ENCODE measurements around the gene TP53I13. TPM values are rescaled to one million over a fixed set of nuclear protein-coding genes. Genes with fewer than 3 reads are reported as not detected.

Gene TP53I13
- total RNA-seq, 1 donor from 2014 or later, result 109 TPM

DNA sequence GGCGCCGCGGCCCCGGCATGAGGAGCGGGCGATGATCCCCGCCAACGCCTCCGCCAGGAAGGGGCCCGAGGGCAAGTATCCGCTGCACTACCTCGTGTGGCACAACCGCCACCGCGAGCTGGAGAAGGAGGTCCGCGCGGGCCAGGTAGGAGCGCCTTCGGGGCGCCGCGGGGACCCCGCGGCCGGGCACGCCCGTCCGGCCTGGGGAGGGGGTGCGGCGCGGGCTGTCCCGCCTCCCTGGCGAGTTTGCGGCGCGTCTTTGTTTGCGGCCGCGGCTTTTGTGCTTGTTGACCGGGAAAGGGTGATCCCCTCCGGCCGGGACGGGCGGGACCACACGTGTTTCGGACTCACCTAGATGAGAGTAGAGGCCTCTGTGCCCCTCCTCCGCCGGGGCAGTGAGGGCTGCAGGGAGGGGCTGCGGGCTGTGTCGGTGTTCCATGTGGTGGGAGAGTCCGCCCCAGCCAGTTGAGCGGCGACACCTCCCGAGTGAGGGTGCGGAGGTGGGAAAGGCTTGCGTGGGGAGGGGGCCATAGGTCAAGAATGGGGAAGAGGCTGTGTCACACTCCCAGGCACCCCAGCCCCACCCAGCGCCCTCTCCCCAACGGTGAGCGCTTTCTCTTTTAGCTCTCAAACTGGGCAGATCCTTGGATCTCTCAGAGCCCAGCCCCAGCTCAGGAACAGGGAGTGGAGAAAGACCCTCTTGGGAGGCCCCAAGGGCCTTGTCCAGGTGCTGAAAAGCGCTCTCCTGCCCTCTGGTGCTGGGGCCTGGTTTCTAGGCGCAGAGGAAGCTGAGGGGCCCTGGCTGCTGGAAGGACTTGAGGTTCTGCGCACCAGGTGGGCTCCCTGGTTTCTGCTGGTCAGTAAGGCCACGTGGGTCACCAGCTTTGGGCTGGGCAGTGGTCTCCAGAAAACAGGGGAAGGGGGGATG is 25.4 kb downstream of the TP53I13 start:
- no peak for DNase-seq (ENCODE audit: low spot score)

DNA sequence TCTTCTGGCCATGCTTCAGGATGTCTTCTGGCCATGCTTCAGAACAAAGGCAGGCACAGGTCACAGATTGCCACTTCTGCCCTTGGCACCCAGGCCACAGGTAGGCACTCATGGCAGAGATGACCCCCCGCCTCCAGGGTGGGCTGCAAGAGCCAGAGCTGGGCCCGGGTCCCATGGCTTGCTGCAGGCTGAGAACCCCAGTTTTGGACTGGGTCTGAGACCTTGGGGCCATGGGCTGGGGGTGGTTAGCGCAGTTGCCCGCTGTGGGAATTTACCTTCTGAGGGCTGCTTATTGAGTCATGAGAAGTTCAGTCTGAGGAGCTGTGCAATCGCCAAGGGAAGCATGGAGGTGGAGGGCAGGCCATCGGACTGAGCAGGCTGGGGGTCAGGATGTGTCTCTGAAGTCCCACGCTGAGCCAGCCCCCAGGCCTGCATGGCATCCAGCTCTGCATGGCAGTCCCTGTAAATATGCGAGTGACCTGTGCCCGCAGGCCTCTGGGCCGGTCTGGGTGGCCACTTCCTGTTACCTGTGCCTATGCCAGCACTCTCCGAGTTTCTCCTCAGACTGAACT is 26.1 kb downstream of the TP53I13 start:
- DNase-seq (ENCODE audit: low spot score), result no peak

DNA sequence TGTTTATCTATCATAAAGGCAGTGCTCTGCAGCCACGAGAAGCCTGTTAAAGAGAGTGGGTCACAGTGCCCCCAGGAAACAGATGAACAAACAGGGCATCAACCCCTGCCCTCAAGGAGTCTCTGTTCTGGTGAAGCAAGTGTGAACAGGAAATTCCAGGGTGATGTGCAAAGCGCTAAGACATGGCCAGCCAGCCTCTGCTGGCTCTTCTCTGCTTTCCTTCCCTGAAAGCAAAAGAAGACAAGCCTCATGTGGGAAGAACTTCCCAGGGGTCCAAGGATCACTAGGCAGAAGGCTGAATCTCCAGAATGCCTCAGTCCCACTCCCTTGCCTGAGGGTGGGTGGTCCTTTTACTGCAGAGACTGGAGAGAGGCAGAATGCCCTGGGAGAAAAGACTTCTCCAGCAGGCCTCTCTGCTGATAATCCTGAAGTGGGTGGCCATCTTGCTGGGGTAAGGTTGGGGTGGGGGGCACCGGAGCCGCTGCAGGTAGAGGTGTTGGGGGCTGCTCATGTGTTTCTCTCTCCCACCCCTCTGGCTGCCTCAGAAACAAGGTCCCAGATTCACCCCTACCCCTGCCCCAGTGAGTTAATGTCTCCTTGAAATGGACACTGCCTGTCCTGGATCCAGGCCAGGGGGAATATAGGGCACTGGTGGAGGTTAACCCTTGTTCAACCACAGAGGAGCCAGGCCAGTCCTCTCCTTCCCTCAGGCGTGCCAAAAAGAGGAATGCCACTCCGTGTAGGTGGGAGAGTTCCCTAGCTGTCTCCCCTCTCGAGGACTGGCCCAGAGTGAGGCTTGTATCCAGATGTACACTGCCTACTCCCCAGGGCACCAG is 26.8 kb downstream of the TP53I13 start:
- no peak for DNase-seq (ENCODE audit: low spot score)

DNA sequence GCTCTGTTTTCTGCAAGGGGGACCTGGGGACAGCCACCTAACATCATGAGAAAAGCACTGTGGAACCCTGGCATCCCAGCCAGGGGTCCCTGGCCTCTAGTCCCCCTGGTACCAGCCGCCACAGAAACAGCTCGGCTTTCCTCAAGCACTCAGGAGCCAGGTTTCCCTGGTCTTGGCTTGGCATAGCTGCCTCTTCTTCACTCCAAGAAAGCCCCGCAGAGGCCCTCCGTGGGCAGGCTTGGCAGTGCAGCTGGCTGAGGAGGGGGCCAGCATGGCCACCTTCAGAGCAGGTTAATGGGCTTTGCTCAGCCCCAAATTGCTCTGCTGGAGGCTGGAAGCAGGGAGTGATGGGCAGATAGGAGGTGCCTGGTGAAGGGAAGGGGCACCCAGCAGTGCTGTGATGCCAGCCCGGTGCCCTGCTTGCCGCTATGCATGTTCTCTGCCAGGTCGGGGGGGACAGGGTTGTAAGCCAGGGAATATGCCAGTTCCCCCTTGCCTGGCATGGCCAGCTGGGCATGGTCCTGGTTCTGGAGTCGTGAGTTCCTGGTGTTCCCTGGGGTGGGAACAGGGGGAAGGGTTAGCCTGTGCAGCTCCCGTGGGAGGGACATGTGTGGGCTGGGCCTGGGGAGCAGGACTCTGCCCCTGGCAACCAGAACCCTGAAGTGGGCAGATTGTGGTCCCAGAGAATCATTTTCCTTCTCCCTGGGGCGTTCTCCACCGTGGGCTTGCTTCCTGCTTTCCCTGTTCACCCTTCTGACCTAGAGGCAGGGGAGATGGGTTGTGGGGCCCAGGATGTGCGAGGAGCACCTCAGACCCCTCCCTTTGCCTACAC is 27.7 kb downstream of the TP53I13 start:
- DNase-seq (ENCODE audit: low spot score), result no peak

DNA sequence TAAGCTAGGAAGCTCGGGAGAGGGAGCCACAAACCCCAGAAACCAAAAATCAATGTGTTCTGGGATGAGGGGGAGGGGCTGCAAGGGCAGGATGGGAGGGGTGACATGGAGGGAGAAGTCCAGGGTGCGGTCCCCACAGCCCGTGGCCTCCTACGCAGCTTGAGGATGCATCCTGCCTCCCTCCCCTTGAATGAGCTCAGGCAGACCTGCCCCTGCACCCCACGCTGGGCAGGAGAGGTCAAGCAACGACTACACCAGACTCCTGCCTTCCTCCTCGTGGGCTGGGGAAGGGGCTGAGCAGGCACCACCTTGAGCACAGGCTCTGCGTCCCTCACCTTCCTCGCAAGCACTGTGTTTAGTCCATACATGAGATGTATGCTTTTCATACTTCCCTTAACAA is 28.3 kb downstream of the TP53I13 start:
- DNase-seq (ENCODE audit: low spot score), result no peak

DNA sequence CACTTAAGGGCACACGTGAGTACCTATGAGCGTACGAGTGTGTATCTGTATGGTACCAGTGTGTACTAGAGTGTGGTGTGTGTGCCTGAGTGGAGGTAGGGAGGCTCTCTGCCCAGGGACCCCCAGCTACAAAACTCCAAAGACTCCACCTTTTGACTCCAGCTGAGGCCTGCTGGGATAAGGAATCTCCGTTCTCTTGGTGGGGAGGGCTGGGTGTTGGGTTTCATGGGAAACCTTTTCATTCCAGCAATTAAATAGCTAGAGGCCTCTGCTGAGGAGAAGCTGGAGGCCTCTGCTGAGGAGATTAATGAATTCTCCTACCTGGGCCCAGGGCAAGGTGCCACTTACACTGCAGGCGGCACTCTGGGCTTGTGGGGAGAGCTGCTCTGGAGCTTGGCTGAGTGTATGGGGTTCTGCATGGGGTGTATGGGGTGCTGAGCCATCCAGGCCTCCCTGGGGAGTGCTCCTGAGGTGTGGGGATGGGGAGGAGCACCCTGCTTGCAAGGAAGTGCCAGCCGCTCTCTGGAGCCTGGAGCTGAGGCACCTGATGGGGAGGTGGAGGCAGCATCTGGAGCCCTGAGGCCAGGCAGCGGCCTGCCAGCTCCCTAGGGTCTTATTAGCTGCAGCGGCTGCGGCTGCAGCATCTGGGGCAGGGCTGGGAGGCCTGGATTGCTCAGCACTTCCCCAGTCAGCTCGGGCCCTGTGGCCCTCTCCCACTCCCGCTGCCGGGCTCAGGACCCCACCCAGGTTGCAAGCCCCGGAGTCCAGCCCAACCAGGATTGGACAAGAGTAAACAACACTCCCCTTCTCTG is 29.1 kb downstream of the TP53I13 start:
- no peak for DNase-seq (ENCODE audit: low spot score)

DNA sequence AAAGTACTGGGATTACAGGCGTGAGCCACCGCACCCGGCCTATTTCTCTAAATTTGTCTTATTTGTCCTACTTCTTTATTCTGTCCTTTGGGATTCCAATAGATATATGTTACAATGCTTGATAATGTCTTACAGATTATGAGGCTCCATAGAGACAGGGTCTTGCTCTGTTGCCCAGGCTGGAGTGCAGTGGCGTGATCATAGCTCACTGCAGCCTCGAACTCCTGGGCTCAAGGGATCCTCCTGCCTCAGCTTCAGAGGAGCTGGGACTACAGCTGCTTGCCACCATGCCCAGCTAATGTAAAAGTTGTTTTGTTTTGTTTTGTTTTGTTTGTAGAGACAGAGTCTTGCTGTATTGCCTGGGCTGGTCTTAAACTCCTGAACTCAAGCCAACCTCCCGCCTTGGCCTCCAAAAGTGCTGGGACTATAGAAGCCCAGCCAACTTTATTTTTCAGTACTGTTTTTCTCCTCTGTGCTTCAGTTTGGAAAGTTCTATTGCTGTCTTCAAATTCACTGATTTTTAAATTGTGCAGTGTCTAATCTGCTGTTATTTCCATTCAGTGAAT is 34.7 kb downstream of the TP53I13 start:
- no peak for DNase-seq (ENCODE audit: low spot score)

DNA sequence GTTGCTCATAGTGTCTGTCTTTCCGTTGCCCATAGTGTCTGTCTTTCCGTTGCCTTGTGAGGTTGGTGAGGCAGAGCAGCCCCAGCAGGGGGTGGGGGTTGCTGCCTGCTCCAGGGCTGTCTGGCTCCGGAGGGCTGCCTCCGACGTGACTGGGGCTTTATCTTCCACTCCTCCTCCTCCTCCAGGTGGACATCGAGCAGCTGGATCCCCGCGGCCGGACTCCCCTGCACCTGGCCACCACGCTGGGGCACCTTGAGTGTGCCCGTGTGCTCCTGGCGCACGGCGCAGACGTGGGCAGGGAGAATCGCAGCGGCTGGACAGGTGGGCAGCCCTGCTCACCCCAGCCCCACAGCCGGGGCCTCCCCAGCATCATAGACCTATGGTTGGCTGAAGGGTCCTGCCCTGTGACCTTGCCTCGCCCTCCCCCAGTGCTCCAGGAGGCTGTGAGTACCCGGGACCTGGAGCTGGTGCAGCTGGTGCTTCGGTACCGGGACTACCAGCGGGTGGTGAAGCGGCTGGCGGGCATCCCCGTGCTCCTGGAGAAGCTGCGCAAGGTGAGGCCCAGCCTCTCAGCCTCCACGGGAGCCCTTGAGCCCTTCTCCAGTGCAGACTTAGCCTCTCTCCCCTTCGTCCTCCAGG is 39.2 kb downstream of the TP53I13 start:
- no peak for DNase-seq (ENCODE audit: low spot score)

DNA sequence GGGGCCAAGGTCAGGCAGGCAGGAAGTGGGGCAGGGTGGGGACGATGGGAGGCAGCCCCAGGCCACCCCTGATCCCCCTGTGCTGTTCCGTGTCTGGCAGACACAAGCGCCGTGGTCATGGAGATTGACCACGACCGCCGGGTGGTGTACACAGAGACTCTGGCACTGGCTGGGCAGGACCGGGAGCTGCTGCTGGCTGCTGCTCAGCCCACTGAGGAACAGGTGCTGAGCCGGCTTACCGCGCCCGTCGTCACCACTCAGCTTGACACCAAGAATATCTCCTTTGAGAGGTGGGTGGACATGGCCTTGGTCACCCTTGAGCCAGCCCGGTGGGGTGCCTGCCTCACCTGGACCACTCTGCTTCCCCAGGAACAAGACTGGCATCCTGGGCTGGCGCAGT is 40.5 kb downstream of the TP53I13 start:
- DNase-seq (ENCODE audit: low spot score), result no peak

DNA sequence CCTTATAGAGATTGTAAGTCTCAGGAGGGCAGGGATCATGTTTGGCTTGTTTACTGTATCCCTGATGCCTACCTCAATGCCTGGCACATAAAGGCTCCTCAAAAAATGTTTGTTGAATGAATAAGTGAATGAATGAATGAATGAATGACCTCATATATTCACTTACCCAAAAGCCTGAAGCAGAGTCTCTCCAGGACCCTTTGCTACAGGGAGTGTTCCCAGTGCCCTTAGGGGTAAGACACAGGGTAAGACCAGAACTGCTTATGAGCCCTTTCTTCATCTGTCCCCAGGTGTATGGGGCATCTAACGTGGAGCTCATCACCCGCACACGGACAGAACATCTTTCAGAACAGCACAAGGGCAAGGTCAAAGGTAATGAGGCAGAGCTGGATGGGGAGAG is 41.9 kb downstream of the TP53I13 start:
- no peak for DNase-seq (ENCODE audit: low spot score)

DNA sequence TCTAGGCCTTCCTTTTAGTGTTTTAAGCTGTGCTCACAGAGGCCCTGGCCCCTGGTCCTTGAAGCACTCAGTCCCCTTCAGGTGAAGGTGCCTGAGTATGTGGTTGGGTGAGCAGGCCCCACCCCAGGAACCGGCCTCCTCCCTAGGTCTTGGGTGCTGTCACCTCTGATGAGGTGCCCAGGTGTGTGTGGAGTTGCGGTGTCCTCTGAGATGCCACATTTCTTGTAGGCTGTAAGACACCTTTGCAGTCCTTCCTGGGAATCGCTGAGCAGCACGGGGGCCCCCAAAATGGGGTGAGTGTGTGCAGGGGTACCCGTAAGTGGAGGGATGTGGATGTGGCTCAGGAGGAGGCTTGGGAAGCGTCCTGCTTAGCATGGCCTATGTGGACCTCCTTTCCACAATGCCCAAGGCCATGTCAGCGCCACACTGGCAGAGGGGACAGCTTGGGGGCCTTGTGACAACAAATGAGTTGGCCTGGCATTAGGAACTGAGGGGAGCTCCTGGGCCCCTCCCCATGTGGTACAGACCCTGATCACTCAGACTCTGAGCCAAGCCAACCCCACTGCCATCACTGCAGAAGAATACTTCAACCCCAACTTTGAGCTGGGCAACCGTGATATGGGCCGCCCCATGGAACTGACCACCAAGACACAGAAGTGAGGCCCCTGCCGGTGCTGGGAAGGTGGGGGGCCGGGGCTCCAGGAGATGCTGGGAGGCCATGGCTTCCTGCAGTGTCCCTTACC is 43.0 kb downstream of the TP53I13 start:
- DNase-seq (ENCODE audit: low spot score), result no peak

DNA sequence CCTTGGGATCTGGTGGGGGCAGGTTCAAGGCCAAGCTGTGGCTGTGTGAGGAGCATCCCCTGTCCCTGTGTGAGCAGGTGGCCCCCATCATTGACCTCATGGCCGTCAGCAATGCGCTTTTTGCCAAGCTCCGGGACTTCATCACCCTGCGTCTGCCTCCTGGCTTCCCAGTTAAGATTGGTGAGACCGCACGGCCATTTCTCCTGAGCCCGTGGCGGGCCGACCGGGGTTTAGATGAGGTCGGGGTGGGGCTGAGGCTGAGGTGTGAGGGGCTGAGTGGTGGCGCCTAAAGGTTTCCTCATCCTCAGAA is 43.5 kb downstream of the TP53I13 start:
- no peak for DNase-seq (ENCODE audit: low spot score)

DNA sequence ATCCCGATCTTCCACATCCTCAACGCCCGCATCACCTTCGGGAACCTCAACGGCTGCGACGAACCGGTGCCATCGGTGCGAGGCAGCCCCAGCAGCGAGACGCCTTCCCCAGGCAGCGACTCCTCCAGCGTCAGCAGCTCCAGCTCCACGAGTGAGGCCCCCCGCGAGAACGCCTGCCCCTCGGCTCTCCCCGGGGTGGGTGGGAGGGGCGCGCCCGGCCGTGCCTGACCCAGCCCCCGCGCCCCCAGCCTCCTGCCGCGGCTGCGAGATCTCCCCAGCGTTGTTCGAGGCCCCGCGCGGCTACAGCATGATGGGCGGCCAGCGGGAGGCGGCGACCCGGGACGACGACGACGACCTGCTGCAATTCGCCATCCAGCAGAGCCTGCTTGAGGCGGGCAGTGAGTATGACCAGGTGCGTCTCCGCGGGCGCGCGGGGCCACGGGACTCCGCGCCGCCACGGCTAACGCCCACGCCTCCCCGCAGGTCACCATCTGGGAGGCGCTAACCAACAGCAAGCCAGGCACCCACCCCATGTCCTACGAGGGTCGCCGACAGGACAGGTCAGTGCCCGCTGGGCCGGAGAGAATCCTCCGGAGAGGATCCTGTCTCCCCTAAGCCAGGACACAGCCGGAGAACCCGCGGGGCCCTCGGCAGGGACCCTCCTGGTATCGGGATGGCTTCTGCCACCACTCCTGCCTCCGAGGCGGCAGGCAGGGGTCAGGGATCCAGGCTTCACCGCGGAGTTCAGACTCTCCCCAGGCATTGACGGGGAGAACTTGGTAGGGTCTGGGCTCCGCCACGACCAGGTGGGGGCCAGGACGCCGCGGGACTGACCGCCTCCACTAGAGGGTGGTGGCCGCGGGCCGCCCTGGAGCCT is 44.1 kb downstream of the TP53I13 start:
- DNase-seq (ENCODE audit: low spot score), result no peak

DNA sequence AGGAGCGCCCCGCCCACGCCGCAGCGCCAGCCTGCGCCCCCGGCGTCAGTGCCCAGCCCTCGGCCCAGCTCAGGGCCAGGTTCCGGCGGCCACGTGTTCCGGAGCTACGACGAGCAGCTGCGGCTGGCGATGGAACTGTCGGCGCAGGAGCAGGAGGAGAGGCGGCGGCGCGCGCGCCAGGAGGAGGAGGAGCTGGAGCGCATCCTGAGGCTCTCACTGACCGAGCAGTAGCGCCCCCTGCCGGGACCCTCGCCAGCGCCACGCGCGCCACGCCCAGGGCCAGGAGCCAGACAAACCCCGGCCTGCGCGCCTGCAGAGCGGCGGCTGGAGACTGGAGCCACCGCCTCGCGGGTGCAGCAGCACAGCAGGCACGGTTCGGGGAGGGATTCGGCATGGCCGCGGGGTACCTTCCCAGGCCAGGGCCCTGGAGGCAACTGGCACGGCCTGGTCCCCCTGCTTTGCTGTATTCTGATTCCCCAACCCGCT is 44.9 kb downstream of the TP53I13 start:
- peak; percentile 96 for DNase-seq (ENCODE audit: low spot score)

DNA sequence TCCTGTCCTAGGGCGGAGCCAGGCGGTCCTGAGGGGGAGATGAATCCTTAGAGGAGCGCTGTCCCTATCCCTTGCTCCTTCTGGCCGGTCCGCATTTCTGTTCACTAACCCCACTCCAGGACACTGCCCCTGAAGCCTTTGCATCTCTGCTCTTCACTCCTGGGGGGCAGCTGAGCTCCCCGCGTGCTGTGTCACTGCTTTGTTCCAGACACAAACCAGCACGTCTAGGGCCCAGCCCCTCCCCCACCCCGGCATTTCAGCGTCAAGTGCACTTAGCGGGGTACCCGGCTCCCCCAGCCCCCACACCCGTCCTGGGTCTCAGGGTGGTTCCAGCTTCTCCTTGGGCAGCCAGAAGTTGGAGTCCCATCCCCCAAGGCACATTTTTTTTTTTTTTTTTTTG is 45.4 kb downstream of the TP53I13 start:
- no peak for DNase-seq (ENCODE audit: low spot score)

DNA sequence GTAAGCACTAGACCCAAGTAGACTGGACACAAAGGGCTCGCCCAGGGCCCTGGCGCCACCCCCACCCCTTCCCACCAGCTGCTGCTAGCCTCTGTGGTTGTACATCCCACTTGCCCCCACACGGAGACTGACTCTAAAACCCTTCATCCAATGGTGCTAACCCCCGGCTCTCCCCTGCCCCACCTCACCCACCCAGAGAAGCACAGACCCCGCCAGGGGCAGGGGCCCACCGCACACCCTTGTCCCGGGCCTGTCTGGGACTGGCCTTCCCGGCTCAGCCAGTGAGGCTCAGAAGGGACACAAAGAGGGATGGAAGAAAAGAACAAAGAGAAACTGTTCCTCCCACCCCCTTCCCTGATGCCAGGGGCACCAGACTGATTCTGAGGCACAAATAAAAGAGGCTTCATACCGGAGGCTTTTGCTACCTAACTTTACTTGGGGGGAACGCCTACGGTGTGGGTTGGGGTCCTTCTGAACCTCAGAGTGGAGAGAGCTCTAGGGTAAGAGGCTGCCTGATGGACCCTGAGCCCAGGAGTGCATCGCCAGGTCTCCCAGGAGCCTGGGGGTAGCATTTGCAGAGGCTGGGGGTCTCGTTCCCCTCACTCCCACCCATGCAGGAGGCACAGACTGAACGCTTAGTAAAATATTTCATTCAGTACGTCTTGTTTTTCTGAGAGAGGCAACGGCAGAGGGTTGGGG is 46.0 kb downstream of the TP53I13 start:
- no peak for DNase-seq (ENCODE audit: low spot score)

DNA sequence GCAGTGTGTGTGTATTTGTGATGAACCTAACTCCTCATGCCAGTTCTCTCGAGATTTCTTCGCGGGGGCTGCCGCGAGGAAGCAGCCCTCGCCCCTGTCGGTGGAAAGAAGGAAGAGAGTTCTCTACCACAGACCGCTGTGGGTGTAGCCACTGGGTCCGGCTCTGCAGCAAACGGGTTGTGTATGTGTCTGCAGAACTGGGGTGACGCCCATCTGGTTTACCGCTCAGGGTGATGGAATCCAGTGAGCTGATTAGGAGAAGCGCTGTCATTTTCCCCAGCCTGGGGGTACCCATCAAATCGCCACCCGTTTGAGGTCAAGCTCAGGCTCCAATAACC is 46.5 kb downstream of the TP53I13 start:
- DNase-seq (ENCODE audit: low spot score), result no peak

Measured in mucosa of gallbladder (tissue), 1 donor.